ENCODE measurements around the gene TMPRSS13.

DNA sequence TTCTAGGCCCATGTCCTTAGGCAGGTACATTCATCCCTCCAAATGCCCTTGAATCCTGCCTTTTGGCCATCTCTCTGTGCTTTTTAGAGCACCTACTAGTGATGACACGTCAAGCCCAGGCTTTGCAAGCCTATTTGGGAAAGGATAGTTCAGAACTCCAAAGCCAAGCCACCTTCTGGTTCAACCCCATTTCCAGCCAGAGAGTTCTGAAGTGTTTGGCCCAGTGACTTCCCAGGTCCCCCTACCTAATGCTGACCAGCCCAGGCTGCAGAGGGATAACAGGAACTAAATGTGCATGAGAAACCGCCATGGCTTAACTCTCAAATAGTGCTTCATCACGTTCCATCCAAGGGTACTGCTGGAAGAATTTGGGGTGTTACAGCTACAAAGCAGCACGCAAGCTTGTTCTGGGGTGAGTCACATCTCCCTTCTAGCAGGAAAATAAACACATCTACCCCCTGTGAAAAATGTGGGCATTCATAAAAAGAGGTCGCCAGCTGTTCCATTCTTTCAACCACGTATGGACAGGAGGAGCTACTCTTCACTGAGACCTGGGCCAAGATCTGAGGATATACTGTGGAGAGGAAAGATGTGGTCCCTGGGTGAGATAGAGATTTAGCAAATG is 50.8 kb downstream of the TMPRSS13 start:
- no peak for TF ChIP-seq EZH2 (IDR thresholded peaks at IDR 0.05; ENCODE audit: insufficient read depth, poor library complexity, severe bottlenecking)
- no peak for TF ChIP-seq EZH2phosphoT487 (IDR thresholded peaks at IDR 0.05; ENCODE audit: insufficient read depth, low read depth)
